Measurements from ENCODE around the gene CDH2.

Gene CDH2

GRCh38 chr18:28127228-28127627 lies 49.7 kb downstream of the CDH2 start:
- no peak for DNase-seq (ENCODE audit: low read depth)

GRCh38 chr18:28126768-28127167 lies 50.2 kb downstream of the CDH2 start:
- DNase-seq (ENCODE audit: low read depth): no peak

- no peak for DNase-seq (ENCODE audit: low read depth)
Measured at GRCh38 chr18:28125051-28125450, 51.9 kb downstream of the CDH2 start.

- DNase-seq (ENCODE audit: low read depth): no peak
Measured at GRCh38 chr18:28124131-28125029, 52.5 kb downstream of the CDH2 start.

- DNase-seq (ENCODE audit: low read depth): no peak
Measured at GRCh38 chr18:28123401-28124030, 53.4 kb downstream of the CDH2 start.

GRCh38 chr18:28120828-28121515 lies 56.0 kb downstream of the CDH2 start:
- no peak for DNase-seq (ENCODE audit: low read depth)

- DNase-seq (ENCODE audit: low read depth): no peak
Measured at GRCh38 chr18:28116461-28116860, 60.5 kb downstream of the CDH2 start.

- no peak for DNase-seq (ENCODE audit: low read depth)
Measured at GRCh38 chr18:28115149-28115550, 61.8 kb downstream of the CDH2 start.

GRCh38 chr18:28114472-28114871 lies 62.5 kb downstream of the CDH2 start:
- no peak for DNase-seq (ENCODE audit: low read depth)

- DNase-seq (ENCODE audit: low read depth): no peak
Measured at GRCh38 chr18:28113271-28114029, 63.5 kb downstream of the CDH2 start.

- DNase-seq (ENCODE audit: low read depth): no peak
Measured at GRCh38 chr18:28112056-28112470, 64.9 kb downstream of the CDH2 start.

GRCh38 chr18:28110924-28111323 lies 66.0 kb downstream of the CDH2 start:
- no peak for DNase-seq (ENCODE audit: low read depth)

- no peak for DNase-seq (ENCODE audit: low read depth)
Measured at GRCh38 chr18:28109781-28110560, 67.0 kb downstream of the CDH2 start.

GRCh38 chr18:28108814-28109213 lies 68.1 kb downstream of the CDH2 start:
- no peak for DNase-seq (ENCODE audit: low read depth)

GRCh38 chr18:28108254-28108653 lies 68.7 kb downstream of the CDH2 start:
- no peak for DNase-seq (ENCODE audit: low read depth)

GRCh38 chr18:28099237-28099636 lies 77.7 kb downstream of the CDH2 start:
- no peak for DNase-seq (ENCODE audit: low read depth)

- no peak for DNase-seq (ENCODE audit: low read depth)
Measured at GRCh38 chr18:28095631-28096030, 81.3 kb downstream of the CDH2 start.

GRCh38 chr18:28095041-28095440 lies 81.9 kb downstream of the CDH2 start:
- DNase-seq (ENCODE audit: low read depth): no peak

GRCh38 chr18:28091197-28091596 lies 85.7 kb downstream of the CDH2 start:
- DNase-seq (ENCODE audit: low read depth): no peak

GRCh38 chr18:28088477-28088876 lies 88.5 kb downstream of the CDH2 start:
- no peak for DNase-seq (ENCODE audit: low read depth)

Data from T-helper 22 cell (primary cell).